Fibroblast of mammary gland (primary cell): ENCODE results near the gene SLX4IP.
A peak's percentile ranks its signal among the peaks of the same experiment; 100 is the strongest.

Source experiments
- DNase-seq: peaks from one replicate; pipeline ENCODE4 v3.0.0-alpha.2; 2010; ENCODE audit warnings: low read depth
- H3K4me3 ChIP-seq: 2 replicates; pipeline ENCODE4 v1.5.1; 2011; ENCODE audit warnings: low read depth, mild to moderate bottlenecking, low read length, moderate library complexity; ENCODE audit not compliant: control insufficient read depth
- CTCF ChIP-seq: conservative IDR thresholded peaks from 2 replicates; pipeline ENCODE4 v1.5.1; 2011; ENCODE audit warnings: low read depth, low read length, inconsistent platforms; ENCODE audit not compliant: control insufficient read depth, insufficient read depth

The SLX4IP gene

GRCh38 chr20:10652185-10652584, 217.1 kb downstream of the SLX4IP start:
- no peak overlapping the region for H3K4me3 ChIP-seq
- TF ChIP-seq CTCF: no peak
- no peak for DNase-seq

- H3K4me3 ChIP-seq: no peak overlapping the region
- no peak for DNase-seq
- no peak for TF ChIP-seq CTCF
These were observed 217.7 kb downstream of the SLX4IP start for GRCh38 chr20:10652660-10653261.

GRCh38 chr20:10653599-10654249, 218.6 kb downstream of the SLX4IP start:
- H3K4me3 ChIP-seq: peak overlapping the region; percentile 24
- no peak for TF ChIP-seq CTCF
- DNase-seq: peak; percentile 91

- H3K4me3 ChIP-seq: no peak overlapping the region
- DNase-seq: peak; percentile 46
- no peak for TF ChIP-seq CTCF
These were observed 219.1 kb downstream of the SLX4IP start for GRCh38 chr20:10654250-10654610.

GRCh38 chr20:10654630-10655029, 219.5 kb downstream of the SLX4IP start:
- no peak for DNase-seq

More at GRCh38 chr20:10654630-10655029, 219.5 kb downstream of the SLX4IP start:
- H3K4me3 ChIP-seq: no peak overlapping the region
- TF ChIP-seq CTCF: no peak
